Trophoblast cell (in vitro differentiated cells and primary cell): Measurements from ENCODE around the gene BTBD9.
A peak's percentile ranks its signal among the peaks of the same experiment; 100 is the strongest.

ENCODE experiments used
- DNase-seq, 2 donors: peaks; one replicate each; pipeline ENCODE4 v3.0.0-alpha.2; 2016
- H2AFZ ChIP-seq: 2 replicates; pipeline ENCODE4 v1.6.1; 2013; ENCODE audit warnings: low read length, moderate library complexity, mild to moderate bottlenecking; ENCODE audit not compliant: insufficient read depth, poor library complexity
- H2AK5ac ChIP-seq: 2 replicates; pipeline ENCODE4 v1.6.1; 2013; ENCODE audit warnings: mild to moderate bottlenecking, low read length
- H2BK120ac ChIP-seq: 2 replicates; pipeline ENCODE4 v1.6.1; 2013; ENCODE audit warnings: low read length, mild to moderate bottlenecking, moderate library complexity; ENCODE audit not compliant: insufficient read depth, poor library complexity
- H2BK12ac ChIP-seq: 2 replicates; pipeline ENCODE4 v1.6.1; 2013; ENCODE audit warnings: mild to moderate bottlenecking, low read length, moderate library complexity
- H2BK5ac ChIP-seq: 2 replicates; pipeline ENCODE4 v1.6.1; 2013; ENCODE audit warnings: low read length, low read depth, moderate library complexity, mild to moderate bottlenecking; ENCODE audit not compliant: poor library complexity
- H3K14ac ChIP-seq: 2 replicates; pipeline ENCODE4 v1.6.1; 2013; ENCODE audit warnings: mild to moderate bottlenecking, low read length
- H3K18ac ChIP-seq: 2 replicates; pipeline ENCODE4 v1.6.1; 2013; ENCODE audit warnings: mild to moderate bottlenecking, low read length
- H3K23ac ChIP-seq: 2 replicates; pipeline ENCODE4 v1.6.1; 2013; ENCODE audit warnings: low read length
- H3K27ac ChIP-seq: 2 replicates; pipeline ENCODE4 v1.5.1; 2013; ENCODE audit warnings: low read depth, mild to moderate bottlenecking, inconsistent platforms, low read length, moderate library complexity
- H3K27me3 ChIP-seq: 2 replicates; pipeline ENCODE4 v1.6.1; 2013; ENCODE audit warnings: inconsistent platforms, mild to moderate bottlenecking, low read length, moderate library complexity; ENCODE audit not compliant: insufficient read depth
- H3K36me3 ChIP-seq, 2 experiments: 1 replicate in 1 of 2; 2 replicates in 1 of 2; pipeline ENCODE4 v1.6.1; 2013; ENCODE audit warnings: low read length in 2 of 2, mild to moderate bottlenecking in 2 of 2, moderate library complexity in 1 of 2; ENCODE audit not compliant: insufficient read depth in 2 of 2, control insufficient read depth in 1 of 2
- H3K4ac ChIP-seq: 2 replicates; pipeline ENCODE4 v1.6.1; 2013; ENCODE audit warnings: low read depth, mild to moderate bottlenecking, low read length, moderate library complexity
- H3K4me1 ChIP-seq, 2 experiments: 1 replicate in 1 of 2; 2 replicates in 1 of 2; pipeline ENCODE4 v1.6.1; 2013; ENCODE audit warnings: low read length in 2 of 2, mild to moderate bottlenecking in 2 of 2, moderate library complexity in 1 of 2; ENCODE audit not compliant: insufficient read depth in 2 of 2, control insufficient read depth in 1 of 2
- H3K4me2 ChIP-seq: 2 replicates; pipeline ENCODE4 v1.6.1; 2013; ENCODE audit warnings: inconsistent platforms, mild to moderate bottlenecking, low read length, moderate library complexity
- H3K4me3 ChIP-seq: 2 replicates; pipeline ENCODE4 v1.5.1; 2013; ENCODE audit warnings: mild to moderate bottlenecking, low read depth, low read length, inconsistent platforms
- H3K79me1 ChIP-seq: one replicate; pipeline ENCODE4 v1.6.1; 2013; ENCODE audit warnings: low read length
- H3K79me2 ChIP-seq: 2 replicates; pipeline ENCODE4 v1.6.1; 2013; ENCODE audit warnings: low read length, mild to moderate bottlenecking; ENCODE audit not compliant: control insufficient read depth, insufficient read depth, poor library complexity
- H3K9ac ChIP-seq: 2 replicates; pipeline ENCODE4 v1.6.1; 2013; ENCODE audit warnings: mild to moderate bottlenecking, low read length
- H3K9me3 ChIP-seq: 2 replicates; pipeline ENCODE4 v1.6.1; 2013; ENCODE audit warnings: low read depth, mild to moderate bottlenecking, control low read depth, inconsistent platforms, low read length; ENCODE audit not compliant: insufficient read depth
- H4K12ac ChIP-seq: 2 replicates; pipeline ENCODE4 v1.6.1; 2013; ENCODE audit warnings: low read depth, mild to moderate bottlenecking, low read length, moderate library complexity
- H4K8ac ChIP-seq: 2 replicates; pipeline ENCODE4 v1.6.1; 2013; ENCODE audit warnings: low read depth, mild to moderate bottlenecking, low read length, moderate library complexity
- H4K91ac ChIP-seq: one replicate; pipeline ENCODE4 v1.6.1; 2013; ENCODE audit warnings: low read depth, mild to moderate bottlenecking, low read length, moderate library complexity
- WGBS: extraction: QIAGEN DNeasy Blood & Tissue Kit; methylation state at CpG from one replicate; pipeline ENCODE4 v1.1.7; 2013; ENCODE audit warnings: missing lambda C conversion rate; ENCODE audit not compliant: insufficient read length, insufficient coverage; ENCODE audit errors: extremely low coverage; 5-methylcytosine and 5-hydroxymethylcytosine counted together

Gene BTBD9

GRCh38 chr6:38215225-38215624 is 424.5 kb downstream of the BTBD9 start:
- Histone ChIP-seq H3K9ac (no peak overlapping the region), H3K79me1 (no peaks in the 10 kb centered on the region), H3K4me1 (peaks cover 9 to 11% of the 10 kb centered on the region in 2 experiments), H3K27me3 (no peaks in the 10 kb centered on the region), H3K4me3 (no peak overlapping the region), H3K4ac (no peak overlapping the region), H2BK120ac (no peak overlapping the region), H2BK5ac (no peak overlapping the region), H4K8ac (no peak overlapping the region), H3K27ac (no peak overlapping the region), H3K23ac (no peak overlapping the region), H3K36me3 (no peaks in the 10 kb centered on the region), H4K12ac (no peak overlapping the region), H2BK12ac (no peak overlapping the region), H4K91ac (no peak overlapping the region), H3K18ac (no peak overlapping the region), H2AK5ac (no peak overlapping the region), H3K4me2 (no peak overlapping the region), H2AFZ (no peak overlapping the region), H3K14ac (no peak overlapping the region), H3K79me2 (no peaks in the 10 kb centered on the region), H3K9me3 (no peaks in the 10 kb centered on the region)
- DNase-seq = no peak
- WGBS = no CpG with 5 or more reads among the region's 11 CpGs

- Histone ChIP-seq H3K4ac (no peak overlapping the region), H3K18ac (no peak overlapping the region), H3K4me3 (no peak overlapping the region), H2AK5ac (no peak overlapping the region), H3K79me1 (no peaks in the 10 kb centered on the region), H3K4me2 (no peak overlapping the region), H4K8ac (no peak overlapping the region), H2BK120ac (no peak overlapping the region), H3K9ac (no peak overlapping the region), H4K12ac (no peak overlapping the region), H3K27me3 (no peaks in the 10 kb centered on the region), H2AFZ (no peak overlapping the region), H3K9me3 (no peaks in the 10 kb centered on the region), H3K4me1 (peaks cover 9 to 11% of the 10 kb centered on the region in 2 experiments), H3K36me3 (no peaks in the 10 kb centered on the region), H3K79me2 (no peaks in the 10 kb centered on the region), H3K27ac (no peak overlapping the region), H3K23ac (no peak overlapping the region), H2BK5ac (no peak overlapping the region), H4K91ac (no peak overlapping the region), H3K14ac (no peak overlapping the region), H2BK12ac (no peak overlapping the region)
- WGBS = no CpG with 5 or more reads among the region's 2 CpGs
- DNase-seq = no peak
These were observed 425.6 kb downstream of the BTBD9 start for GRCh38 chr6:38214159-38214558.

- H3K79me1 ChIP-seq = no peaks in the 10 kb centered on the region
- no peaks in the 10 kb centered on the region for H3K27me3 ChIP-seq
- H4K91ac ChIP-seq = no peak overlapping the region
- H3K9ac ChIP-seq = no peak overlapping the region
- H3K4me2 ChIP-seq = no peak overlapping the region
- H4K12ac ChIP-seq = no peak overlapping the region
- no peak overlapping the region for H3K23ac ChIP-seq
- H2BK5ac ChIP-seq = no peak overlapping the region
- H2BK120ac ChIP-seq = no peak overlapping the region
- peak in 1 of 2 donors; percentile 22 for DNase-seq
- H3K4me1 ChIP-seq = peaks cover 9 to 11% of the 10 kb centered on the region in 2 experiments
- no peak overlapping the region for H3K18ac ChIP-seq
- H2BK12ac ChIP-seq = no peak overlapping the region
- WGBS = no CpG with 5 or more reads among the region's 2 CpGs
- no peak overlapping the region for H4K8ac ChIP-seq
- H3K14ac ChIP-seq = no peak overlapping the region
- H3K4ac ChIP-seq = no peak overlapping the region
- H3K27ac ChIP-seq = no peak overlapping the region
- no peak overlapping the region for H2AFZ ChIP-seq
- no peaks in the 10 kb centered on the region for H3K36me3 ChIP-seq
- no peaks in the 10 kb centered on the region for H3K9me3 ChIP-seq
- no peaks in the 10 kb centered on the region for H3K79me2 ChIP-seq
- no peak overlapping the region for H2AK5ac ChIP-seq
- H3K4me3 ChIP-seq = no peak overlapping the region
These were observed 426.5 kb downstream of the BTBD9 start for GRCh38 chr6:38213251-38213658.

DNA sequence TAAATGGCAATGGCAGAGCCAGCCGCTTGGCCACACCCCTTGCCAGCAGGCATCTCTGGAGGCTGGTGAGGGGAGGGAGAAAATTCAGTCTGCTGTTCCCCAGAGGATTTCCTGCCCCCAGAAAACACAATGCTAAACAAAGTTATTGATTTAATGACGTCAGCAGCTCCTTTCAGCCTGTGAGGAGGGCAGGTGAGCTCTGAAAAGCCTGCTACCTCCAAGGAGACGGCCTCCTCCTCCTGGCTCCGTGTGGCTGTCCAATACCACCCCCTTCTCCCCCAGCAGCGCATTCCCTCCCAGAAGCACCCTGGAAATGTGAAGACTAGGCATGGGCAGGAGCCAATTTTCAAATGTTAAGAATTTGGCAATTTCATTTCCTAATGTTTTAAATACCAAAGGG is 427.1 kb downstream of the BTBD9 start:
- Histone ChIP-seq H3K14ac (no peak overlapping the region), H3K79me2 (no peaks in the 10 kb centered on the region), H2BK12ac (peak overlapping the region; percentile 10), H4K91ac (no peak overlapping the region), H2BK5ac (no peak overlapping the region), H3K27me3 (no peaks in the 10 kb centered on the region), H4K12ac (no peak overlapping the region), H3K9ac (no peak overlapping the region), H3K79me1 (no peaks in the 10 kb centered on the region), H2AFZ (no peak overlapping the region), H3K23ac (no peak overlapping the region), H3K4ac (no peak overlapping the region), H3K9me3 (no peaks in the 10 kb centered on the region), H3K27ac (no peak overlapping the region), H3K4me3 (no peak overlapping the region), H3K4me2 (no peak overlapping the region), H3K36me3 (no peaks in the 10 kb centered on the region), H3K4me1 (peaks cover 9 to 11% of the 10 kb centered on the region in 2 experiments), H2BK120ac (no peak overlapping the region), H4K8ac (no peak overlapping the region), H2AK5ac (no peak overlapping the region), H3K18ac (no peak overlapping the region)
- DNase-seq = no peak
- WGBS = no CpG with 5 or more reads among the region's 5 CpGs
